Mesenchymal stem cell (in vitro differentiated cells and primary cell): ENCODE results near the gene HOXA3. TPM values are rescaled to one million over a fixed set of nuclear protein-coding genes. Genes with fewer than 3 reads are reported as not detected.
A peak's percentile ranks its signal among the peaks of the same experiment; 100 is the strongest.

ENCODE experiments used
- DNase-seq: peaks from one replicate; pipeline ENCODE4 v3.0.0-alpha.2; 2013
- H2AFZ ChIP-seq: one replicate; pipeline ENCODE4 v1.6.1; 2013; ENCODE audit warnings: low read depth, mild to moderate bottlenecking, control low read depth, inconsistent platforms, low read length, moderate library complexity
- H2AK5ac ChIP-seq: 2 replicates; pipeline ENCODE4 v1.6.1; 2013; ENCODE audit warnings: low read length, moderate library complexity, mild to moderate bottlenecking, inconsistent platforms; ENCODE audit not compliant: severe bottlenecking
- H2BK120ac ChIP-seq: one replicate; pipeline ENCODE4 v1.6.1; 2013; ENCODE audit warnings: low read depth, mild to moderate bottlenecking, inconsistent platforms, low read length, moderate library complexity
- H2BK12ac ChIP-seq, 2 experiments: one replicate each; pipeline ENCODE4 v1.6.1; 2013; ENCODE audit warnings: inconsistent platforms in 2 of 2, low read length in 2 of 2, mild to moderate bottlenecking in 2 of 2, moderate library complexity in 2 of 2, control low read depth in 1 of 2
- H2BK15ac ChIP-seq: one replicate; pipeline ENCODE4 v1.6.1; 2013; ENCODE audit warnings: mild to moderate bottlenecking, low read depth, inconsistent platforms; ENCODE audit not compliant: poor library complexity, severe bottlenecking
- H2BK5ac ChIP-seq: 2 replicates; pipeline ENCODE4 v1.6.1; 2013; ENCODE audit warnings: low read depth, mild to moderate bottlenecking, low read length, control low read depth, inconsistent platforms; ENCODE audit not compliant: poor library complexity, severe bottlenecking
- H3K14ac ChIP-seq, 2 experiments: one replicate each; pipeline ENCODE4 v1.6.1; 2013; ENCODE audit warnings: inconsistent platforms in 2 of 2, low read length in 2 of 2, control low read depth in 1 of 2, mild to moderate bottlenecking in 1 of 2, moderate library complexity in 1 of 2
- H3K18ac ChIP-seq, 2 experiments: one replicate each; pipeline ENCODE4 v1.6.1; 2013; ENCODE audit warnings: inconsistent platforms in 2 of 2, low read length in 2 of 2, control low read depth in 1 of 2, low read depth in 1 of 2, mild to moderate bottlenecking in 1 of 2
- H3K23ac ChIP-seq, 2 experiments: one replicate each; pipeline ENCODE4 v1.6.1; 2013; ENCODE audit warnings: inconsistent platforms in 2 of 2, low read length in 2 of 2, mild to moderate bottlenecking in 2 of 2, moderate library complexity in 2 of 2, control low read depth in 1 of 2
- H3K27ac ChIP-seq: 2 replicates; pipeline ENCODE4 v1.5.1; 2013; ENCODE audit warnings: mild to moderate bottlenecking, moderate library complexity, low read length, control low read depth, inconsistent platforms; ENCODE audit not compliant: poor library complexity, severe bottlenecking
- H3K27me3 ChIP-seq, 2 experiments: 2 replicates each; pipeline versions ENCODE4 v1.6.1 to v1.7.0; 2013; ENCODE audit warnings: low read length in 2 of 2, mild to moderate bottlenecking in 2 of 2, moderate library complexity in 2 of 2, control low read depth in 1 of 2, inconsistent platforms in 1 of 2; ENCODE audit not compliant: control insufficient read depth in 1 of 2, insufficient read depth in 1 of 2
- H3K36me3 ChIP-seq, 2 experiments: 2 replicates each; pipeline versions ENCODE4 v1.6.1 to v1.7.0; 2013; ENCODE audit warnings: low read length in 2 of 2, control low read depth in 1 of 2, inconsistent platforms in 1 of 2, low read depth in 1 of 2, mild to moderate bottlenecking in 1 of 2; ENCODE audit not compliant: insufficient read depth in 2 of 2, control insufficient read depth in 1 of 2
- H3K4ac ChIP-seq, 2 experiments: one replicate each; pipeline ENCODE4 v1.6.1; 2013; ENCODE audit warnings: inconsistent platforms in 2 of 2, low read length in 2 of 2, mild to moderate bottlenecking in 2 of 2, moderate library complexity in 2 of 2, control low read depth in 1 of 2, low read depth in 1 of 2
- H3K4me1 ChIP-seq: 2 replicates; pipeline ENCODE4 v1.6.1; 2013; ENCODE audit warnings: low read depth, low read length, control low read depth; ENCODE audit not compliant: control insufficient read depth, insufficient read depth
- H3K4me2 ChIP-seq: 2 replicates; pipeline ENCODE4 v1.6.1; 2013; ENCODE audit warnings: low read length, mild to moderate bottlenecking, inconsistent platforms; ENCODE audit not compliant: poor library complexity, severe bottlenecking
- H3K4me3 ChIP-seq, 2 experiments: 2 replicates each; pipeline versions ENCODE4 v1.5.1 to v1.7.0; 2013; ENCODE audit warnings: low read length in 2 of 2, mild to moderate bottlenecking in 2 of 2, control low read depth in 1 of 2, low read depth in 1 of 2; ENCODE audit not compliant: insufficient read depth in 1 of 2
- H3K79me1 ChIP-seq: replicated peaks from 2 replicates; pipeline ENCODE4 v1.6.1; 2013; ENCODE audit warnings: mild to moderate bottlenecking, control low read depth, low read length, inconsistent platforms; ENCODE audit not compliant: poor library complexity, severe bottlenecking
- H3K9ac ChIP-seq: 2 replicates; pipeline ENCODE4 v1.7.0; 2013; ENCODE audit warnings: mild to moderate bottlenecking, low read length, moderate library complexity
- H3K9me3 ChIP-seq: 2 replicates; pipeline ENCODE4 v1.7.0; 2013; ENCODE audit warnings: mild to moderate bottlenecking, low read length; ENCODE audit not compliant: control insufficient read depth
- H4K8ac ChIP-seq: one replicate; pipeline ENCODE4 v1.6.1; 2013; ENCODE audit warnings: inconsistent platforms, mild to moderate bottlenecking, low read length, moderate library complexity
- H4K91ac ChIP-seq: one replicate; pipeline ENCODE4 v1.6.1; 2013; ENCODE audit warnings: mild to moderate bottlenecking, low read length, inconsistent platforms
- WGBS: methylation state at CpG from one replicate; pipeline ENCODE4 v1.1.7; 2013; ENCODE audit warnings: mixed read lengths; 5-methylcytosine and 5-hydroxymethylcytosine counted together
- small RNA-seq: library from polyadenylated mRNA; stranded (forward); fragments of <200 nt; extraction: miRNeasy Mini kit (QIAGEN cat#:217004); gene quantifications from one replicate; pipeline ENCODE3, GENCODE V24; 2013; ENCODE audit warnings: low read depth

The HOXA3 gene

DNA sequence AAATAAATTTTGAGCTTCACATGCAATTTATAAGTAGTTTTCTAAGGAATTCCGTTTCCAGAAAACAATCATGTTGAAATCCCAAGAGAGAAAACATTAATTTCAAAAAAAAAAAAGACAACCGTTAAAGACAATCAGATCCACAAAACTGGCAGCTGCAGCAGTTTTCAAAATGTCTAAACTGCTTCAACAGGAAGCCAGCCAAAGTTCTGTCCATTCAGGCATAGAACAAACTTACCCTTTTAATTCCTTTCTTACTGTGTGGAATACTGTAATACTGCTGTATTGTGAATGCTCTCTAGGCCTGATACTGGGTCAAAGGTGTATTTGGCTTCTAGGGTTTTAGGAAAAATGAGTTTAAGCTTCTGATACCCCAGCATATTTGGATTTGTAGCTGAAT lies 88.2 kb downstream of the HOXA3 start:
- H3K79me1 ChIP-seq, result no peaks in the 10 kb centered on the region
- WGBS, result 94% methylated on average over 2 of the region's 2 CpGs
- H3K27me3 ChIP-seq, result no peaks in the 10 kb centered on the region
- H3K9ac ChIP-seq, result peak overlapping the region; percentile 10
- H3K18ac ChIP-seq, result no peak overlapping the region
- H2BK15ac ChIP-seq, result no peak overlapping the region
- no peak overlapping the region for H2AFZ ChIP-seq
- H3K14ac ChIP-seq, result no peak overlapping the region
- no peaks in the 10 kb centered on the region for H3K9me3 ChIP-seq
- H3K23ac ChIP-seq, result no peak overlapping the region
- no peak overlapping the region for H3K4me2 ChIP-seq
- no peak for DNase-seq
- H2BK120ac ChIP-seq, result no peak overlapping the region
- no peak overlapping the region for H4K8ac ChIP-seq
- H4K91ac ChIP-seq, result no peak overlapping the region
- H3K4me1 ChIP-seq, result no peaks in the 10 kb centered on the region
- H3K27ac ChIP-seq, result peak overlapping the region; percentile 16
- H3K36me3 ChIP-seq, result no peaks in the 10 kb centered on the region
- no peak overlapping the region for H2AK5ac ChIP-seq
- no peak overlapping the region for H2BK5ac ChIP-seq
- no peak overlapping the region for H2BK12ac ChIP-seq
- H3K4me3 ChIP-seq, result no peak overlapping the region
- H3K4ac ChIP-seq, result no peak overlapping the region

DNA sequence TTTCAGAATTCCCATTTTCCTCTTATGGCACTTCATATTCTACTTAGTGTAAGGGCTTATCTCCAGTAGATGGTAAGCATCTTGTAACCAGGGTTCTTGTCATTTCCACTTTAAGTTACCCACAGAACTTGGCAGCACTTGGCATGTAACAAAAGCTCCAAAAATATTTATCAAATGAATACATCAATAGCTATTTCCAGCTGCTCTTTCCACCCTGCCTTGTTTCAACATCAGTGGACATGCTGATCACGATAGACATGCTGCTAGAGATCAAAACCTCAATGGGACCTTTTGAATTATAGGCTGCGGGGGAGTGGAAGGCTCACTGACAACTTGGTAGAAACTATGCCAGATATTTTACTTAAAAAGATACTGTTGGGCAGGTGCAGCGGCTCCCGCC lies 89.4 kb downstream of the HOXA3 start:
- H3K4ac ChIP-seq, result no peak overlapping the region
- no peaks in the 10 kb centered on the region for H3K4me1 ChIP-seq
- H2BK15ac ChIP-seq, result no peak overlapping the region
- no peak for DNase-seq
- H3K9ac ChIP-seq, result no peak overlapping the region
- no peak overlapping the region for H2BK5ac ChIP-seq
- no peak overlapping the region for H4K8ac ChIP-seq
- H4K91ac ChIP-seq, result no peak overlapping the region
- no peak overlapping the region for H2AFZ ChIP-seq
- no peak overlapping the region for H3K23ac ChIP-seq
- H3K36me3 ChIP-seq, result no peaks in the 10 kb centered on the region
- H3K27ac ChIP-seq, result no peak overlapping the region
- no peaks in the 10 kb centered on the region for H3K9me3 ChIP-seq
- H3K18ac ChIP-seq, result no peak overlapping the region
- no peak overlapping the region for H2BK120ac ChIP-seq
- no peaks in the 10 kb centered on the region for H3K27me3 ChIP-seq
- H3K79me1 ChIP-seq, result no peaks in the 10 kb centered on the region
- no peak overlapping the region for H2BK12ac ChIP-seq
- no peak overlapping the region for H3K4me3 ChIP-seq
- WGBS, result 89% methylated on average over 4 of the region's 4 CpGs
- no peak overlapping the region for H3K4me2 ChIP-seq
- no peak overlapping the region for H3K14ac ChIP-seq
- no peak overlapping the region for H2AK5ac ChIP-seq

Small RNA genes within 50 kb of the gene (small RNA-seq; reads per million reads assigned to genes)
- not detected for gene AC004080.5
- not detected for gene RF01977
- gene RF02140, result not detected
- not detected for gene RF02141
